Omental fat pad (tissue), 4 donors: ENCODE data around the gene SPAG16. TPM values are rescaled to one million over a fixed set of nuclear protein-coding genes. Genes with fewer than 3 reads are reported as not detected.
"Not testable (repeated sequence)": the region's sequence is repeated elsewhere in the genome, so short reads cannot be mapped to it uniquely, and the experiment has no call there.

Experiments used
- ATAC-seq: fragments of 150-250 bp; one replicate; pipeline ENCODE4 v1.9.1; 2016; ENCODE audit warnings: mild to moderate bottlenecking, moderate library complexity; ENCODE audit not compliant: low FRiP score
- DNase-seq: peaks from one replicate; pipeline ENCODE4 v3.0.0-alpha.2; 2019; ENCODE audit warnings: low spot score
- CTCF ChIP-seq, 3 donors: fragments of 450-650 bp; IDR thresholded peaks; one replicate each; pipeline ENCODE4 v1.5.1; 2016 to 2017; ENCODE audit warnings: antibody characterized with exemption in 3 of 3, mild to moderate bottlenecking in 3 of 3, moderate library complexity in 2 of 3
- total RNA-seq, 4 donors: library from RNA; depleted of rRNA; stranded (reverse); fragments of >200 nt; gene quantifications; one replicate each; pipeline ENCODE4 v1.1.0, GENCODE V29; 2016

SPAG16 gene
- total RNA-seq, 4 donors from 2014 or later, result 11.1 to 29.5 (median 13.3) TPM

- no peak for DNase-seq
- no peak for TF ChIP-seq CTCF (IDR thresholded peaks at IDR 0.05)
- no peak for ATAC-seq
Measured at GRCh38 chr2:213958086-213958485, 673.8 kb downstream of the SPAG16 start.

- no peak for TF ChIP-seq CTCF (IDR thresholded peaks at IDR 0.05)
- ATAC-seq, result no peak
- no peak for DNase-seq
Measured at GRCh38 chr2:213959589-213959988, 675.3 kb downstream of the SPAG16 start.

GRCh38 chr2:213971536-213971935 lies 687.3 kb downstream of the SPAG16 start:
- TF ChIP-seq CTCF (IDR thresholded peaks at IDR 0.05), result no peak
- ATAC-seq (no peak), DNase-seq (no peak)

GRCh38 chr2:213980883-213981282 lies 696.6 kb downstream of the SPAG16 start:
- TF ChIP-seq CTCF (IDR thresholded peaks at IDR 0.05), result no peak
- ATAC-seq, result no peak
- DNase-seq, result no peak

GRCh38 chr2:213989207-213989606 lies 704.9 kb downstream of the SPAG16 start:
- no peak for ATAC-seq

GRCh38 chr2:213991453-213992108 lies 707.3 kb downstream of the SPAG16 start:
- DNase-seq, result no peak
- no peak for ATAC-seq
- no peak for TF ChIP-seq CTCF (IDR thresholded peaks at IDR 0.05)

More at GRCh38 chr2:213989207-213989606, 704.9 kb downstream of the SPAG16 start:
- no peak for TF ChIP-seq CTCF (IDR thresholded peaks at IDR 0.05)
- DNase-seq, result no peak

GRCh38 chr2:213995400-213996105 lies 711.3 kb downstream of the SPAG16 start:
- ATAC-seq (peak; percentile 70), DNase-seq (no peak)
- TF ChIP-seq CTCF (IDR thresholded peaks at IDR 0.05), result no peak

GRCh38 chr2:213998976-213999375 lies 714.7 kb downstream of the SPAG16 start:
- ATAC-seq, DNase-seq: not testable (repeated sequence)
